ENCODE data around the gene PTPRN2.

PTPRN2 gene

GRCh38 chr7:158033196-158033595 is 554.4 kb downstream of the PTPRN2 start:
- no peak for TF ChIP-seq CTCF (IDR thresholded peaks at IDR 0.05; ENCODE audit: low read depth, low read length)
- no peak overlapping the region for H3K4me3 ChIP-seq (ENCODE audit: low read depth, low read length)

GRCh38 chr7:158032561-158033115 is 555.0 kb downstream of the PTPRN2 start:
- H3K4me3 ChIP-seq (ENCODE audit: low read depth, low read length): no peak overlapping the region
- no peak for TF ChIP-seq CTCF (IDR thresholded peaks at IDR 0.05; ENCODE audit: low read depth, low read length)

DNA sequence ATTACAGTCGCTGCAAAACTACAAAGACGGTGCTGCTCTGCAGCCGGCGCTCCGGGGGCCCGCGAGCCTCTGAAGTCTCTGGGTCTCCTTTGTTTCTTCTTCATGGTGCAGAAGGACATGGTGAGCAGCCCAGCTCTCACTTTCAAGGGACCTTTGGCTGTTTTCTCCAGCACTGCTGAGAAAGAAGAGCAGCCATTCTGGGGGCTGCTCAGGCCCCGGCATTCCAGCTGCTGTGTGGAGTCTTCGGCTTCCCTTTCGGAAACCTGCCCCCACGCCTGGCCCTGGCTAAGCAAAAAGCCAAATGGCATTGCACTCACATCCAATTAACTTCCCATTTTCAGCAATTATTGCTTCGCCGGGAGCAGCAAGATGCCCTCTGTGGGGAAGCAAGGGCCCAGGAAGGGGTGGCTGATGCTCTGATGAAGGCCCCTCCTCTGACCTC is 555.7 kb downstream of the PTPRN2 start:
- TF ChIP-seq CTCF (IDR thresholded peaks at IDR 0.05; ENCODE audit: low read depth, low read length): no peak

GRCh38 chr7:158030566-158030965 is 557.1 kb downstream of the PTPRN2 start:
- H3K4me3 ChIP-seq (ENCODE audit: low read depth, low read length): no peak overlapping the region
- no peak for TF ChIP-seq CTCF (IDR thresholded peaks at IDR 0.05; ENCODE audit: low read depth, low read length)

More for the DNA sequence above, 555.7 kb downstream of the PTPRN2 start:
- H3K4me3 ChIP-seq (ENCODE audit: low read depth, low read length): no peak overlapping the region

DNA sequence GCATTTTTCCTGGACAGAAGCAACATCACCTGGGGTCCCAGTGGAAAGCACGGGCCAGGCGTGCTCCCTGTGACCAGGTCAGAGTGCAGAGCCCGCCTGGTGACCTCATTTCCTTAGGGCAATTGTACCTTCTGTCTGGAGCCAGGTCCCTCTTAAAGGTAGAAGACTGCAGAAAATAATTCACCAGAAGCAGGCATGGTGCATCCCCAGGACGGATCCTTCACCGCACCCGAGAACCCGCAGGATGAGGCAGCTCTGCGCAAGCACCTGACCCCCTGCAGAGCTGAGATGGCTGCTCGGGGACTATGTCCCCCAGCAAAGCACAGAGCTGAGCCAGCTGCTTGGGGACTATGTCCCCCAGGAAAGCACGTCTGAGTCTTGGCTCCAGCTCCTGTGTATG is 557.6 kb downstream of the PTPRN2 start:
- no peak for TF ChIP-seq CTCF (IDR thresholded peaks at IDR 0.05; ENCODE audit: low read depth, low read length)

GRCh38 chr7:158029509-158029908 is 558.1 kb downstream of the PTPRN2 start:
- H3K4me3 ChIP-seq (ENCODE audit: low read depth, low read length): no peak overlapping the region
- TF ChIP-seq CTCF (IDR thresholded peaks at IDR 0.05; ENCODE audit: low read depth, low read length): no peak

More for the DNA sequence above, 557.6 kb downstream of the PTPRN2 start:
- H3K4me3 ChIP-seq (ENCODE audit: low read depth, low read length): no peak overlapping the region

DNA sequence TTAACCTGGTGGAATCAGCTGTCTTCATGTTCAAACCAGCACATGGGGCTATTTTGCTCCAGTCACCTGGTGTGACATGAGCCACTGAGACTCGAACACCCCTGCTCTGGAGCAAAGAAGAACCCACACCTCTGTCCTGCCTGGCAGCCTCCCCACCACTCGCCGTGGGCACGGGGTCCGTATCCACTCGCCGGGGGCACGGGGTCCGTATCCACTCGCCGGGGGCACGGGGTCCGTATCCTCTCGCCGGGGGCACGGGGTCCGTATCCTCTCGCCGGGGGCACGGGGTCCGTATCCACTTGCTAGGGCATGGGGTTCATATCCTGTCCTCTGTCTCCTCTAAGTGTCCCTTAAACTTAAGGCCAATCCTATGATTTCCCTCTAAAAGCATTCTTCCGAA is 558.7 kb downstream of the PTPRN2 start:
- no peak for TF ChIP-seq CTCF (IDR thresholded peaks at IDR 0.05; ENCODE audit: low read depth, low read length)
- no peak overlapping the region for H3K4me3 ChIP-seq (ENCODE audit: low read depth, low read length)

Measured in WI38 (cell line).